Prostate gland (tissue), 2 donors: ENCODE data around the gene C11orf58. TPM values are rescaled to one million over a fixed set of nuclear protein-coding genes. Genes with fewer than 3 reads are reported as not detected.

Experiments used
- DNase-seq: peaks from one replicate; pipeline ENCODE4 v3.0.0-alpha.2; 2019; ENCODE audit warnings: low spot score
- H3K27ac ChIP-seq, 2 donors: fragments of 200-600 bp; sonication (generic); 2 replicates each; pipeline ENCODE4 v1.5.1; 2017 to 2019
- H3K27me3 ChIP-seq: fragments of 200-600 bp; sonication (generic); replicated peaks from 2 replicates; pipeline ENCODE4 v1.5.1; 2019; ENCODE audit not compliant: insufficient read depth
- H3K36me3 ChIP-seq, 2 donors: fragments of 200-600 bp; sonication (generic); 1 replicate in 1 of 2; 2 replicates in 1 of 2; pipeline versions ENCODE4 v1.5.1 to v1.8.1; 2017 to 2019
- H3K4me1 ChIP-seq: fragments of 200-600 bp; sonication (generic); replicated peaks from 2 replicates; pipeline ENCODE4 v1.5.1; 2019
- H3K4me3 ChIP-seq, 2 donors: fragments of 200-600 bp; sonication (generic); 2 replicates each; pipeline ENCODE4 v1.5.1; 2017 to 2019
- H3K9me3 ChIP-seq: fragments of 200-600 bp; sonication (generic); 2 replicates; pipeline ENCODE4 v1.5.1; 2017
- POLR2A ChIP-seq: fragments of 450-650 bp; IDR thresholded peaks from one replicate; pipeline ENCODE4 v1.6.1; 2016; ENCODE audit warnings: antibody characterized with exemption, mild to moderate bottlenecking
- POLR2AphosphoS5 ChIP-seq: sonication (generic); formaldehyde crosslinking; IDR thresholded peaks from one replicate; pipeline ENCODE4 v1.6.1; 2017; ENCODE audit warnings: antibody characterized with exemption
- WGBS: methylation state at CpG from one replicate; pipeline ENCODE4 v1.1.5; 2018; 5-methylcytosine and 5-hydroxymethylcytosine counted together
- intact Hi-C: fragments of 100-400 bp; cut with DNase I; formaldehyde crosslinking; loops from one replicate; pipeline ENCODE4 v1.14.2; 2022
- total RNA-seq, 2 donors: library from RNA; depleted of rRNA; stranded (reverse); fragments of >200 nt; gene quantifications; one replicate each; pipeline ENCODE4 v1.1.0, GENCODE V29; 2016
- TF ChIP-seq, protein P1 (sequence below), 4 experiments: fragments of 200-600 bp in 2 of 4; fragments of 450-650 bp in 2 of 4; sonication (generic) in 2 of 4; IDR thresholded peaks; 1 replicate in 3 of 4; 2 replicates in 1 of 4; pipeline ENCODE4 v1.5.1; 2016 to 2019; ENCODE audit warnings: antibody characterized with exemption in 4 of 4, mild to moderate bottlenecking in 2 of 4, moderate library complexity in 2 of 4

C11orf58 gene
- total RNA-seq, 2 donors from 2014 or later, result 128 to 171 TPM

GRCh38 chr11:16807306-16807705 is 68.9 kb downstream of the C11orf58 start:
- intact Hi-C loops, result no loop called here

More at GRCh38 chr11:16807306-16807705, 68.9 kb downstream of the C11orf58 start:
- Histone ChIP-seq H3K27me3 (no peaks in the 10 kb centered on the region), H3K4me3 (no peak overlapping the region), H3K9me3 (no peaks in the 10 kb centered on the region), H3K36me3 (no peaks in the 10 kb centered on the region), H3K4me1 (no peaks in the 10 kb centered on the region), H3K27ac (no peak overlapping the region)
- 50% methylated on average over 3 of the region's 3 CpGs for WGBS
- no peak for DNase-seq
- TF ChIP-seq, protein P1, sequence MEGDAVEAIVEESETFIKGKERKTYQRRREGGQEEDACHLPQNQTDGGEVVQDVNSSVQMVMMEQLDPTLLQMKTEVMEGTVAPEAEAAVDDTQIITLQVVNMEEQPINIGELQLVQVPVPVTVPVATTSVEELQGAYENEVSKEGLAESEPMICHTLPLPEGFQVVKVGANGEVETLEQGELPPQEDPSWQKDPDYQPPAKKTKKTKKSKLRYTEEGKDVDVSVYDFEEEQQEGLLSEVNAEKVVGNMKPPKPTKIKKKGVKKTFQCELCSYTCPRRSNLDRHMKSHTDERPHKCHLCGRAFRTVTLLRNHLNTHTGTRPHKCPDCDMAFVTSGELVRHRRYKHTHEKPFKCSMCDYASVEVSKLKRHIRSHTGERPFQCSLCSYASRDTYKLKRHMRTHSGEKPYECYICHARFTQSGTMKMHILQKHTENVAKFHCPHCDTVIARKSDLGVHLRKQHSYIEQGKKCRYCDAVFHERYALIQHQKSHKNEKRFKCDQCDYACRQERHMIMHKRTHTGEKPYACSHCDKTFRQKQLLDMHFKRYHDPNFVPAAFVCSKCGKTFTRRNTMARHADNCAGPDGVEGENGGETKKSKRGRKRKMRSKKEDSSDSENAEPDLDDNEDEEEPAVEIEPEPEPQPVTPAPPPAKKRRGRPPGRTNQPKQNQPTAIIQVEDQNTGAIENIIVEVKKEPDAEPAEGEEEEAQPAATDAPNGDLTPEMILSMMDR (IDR thresholded peaks at IDR 0.05), result no peak
- TF ChIP-seq POLR2AphosphoS5 (no peak), POLR2A (no peak)
